Endometrial microvascular endothelial cells (primary cell): Measurements from ENCODE around the gene PCP4. TPM values are rescaled to one million over a fixed set of nuclear protein-coding genes. Genes with fewer than 3 reads are reported as not detected.

Experiments
- in situ Hi-C: cut with HindIII; loops from 2 replicates; pipeline ENCODE4 v1.10.0; 2017; ENCODE audit warnings: low sequenced_read_pairs, low pct_unique_long_range_greater_than_20kb; ENCODE audit errors: inconsistent ontology term
- total RNA-seq: library from RNA; depleted of rRNA; stranded (reverse); fragments of >200 nt; gene quantifications from one replicate; pipeline ENCODE4 v1.2.3, GENCODE V29; 2015; ENCODE audit errors: inconsistent ontology term

The PCP4 gene
- not detected for total RNA-seq

- in situ Hi-C loops, result no loop called here
Observed at GRCh38 chr21:39867198-39867650, at the start of gene PCP4. Gene PCP4 (plus strand): TSS chr21:39867438. CDS start chr21:39867502, 64 bp downstream.

DNA sequence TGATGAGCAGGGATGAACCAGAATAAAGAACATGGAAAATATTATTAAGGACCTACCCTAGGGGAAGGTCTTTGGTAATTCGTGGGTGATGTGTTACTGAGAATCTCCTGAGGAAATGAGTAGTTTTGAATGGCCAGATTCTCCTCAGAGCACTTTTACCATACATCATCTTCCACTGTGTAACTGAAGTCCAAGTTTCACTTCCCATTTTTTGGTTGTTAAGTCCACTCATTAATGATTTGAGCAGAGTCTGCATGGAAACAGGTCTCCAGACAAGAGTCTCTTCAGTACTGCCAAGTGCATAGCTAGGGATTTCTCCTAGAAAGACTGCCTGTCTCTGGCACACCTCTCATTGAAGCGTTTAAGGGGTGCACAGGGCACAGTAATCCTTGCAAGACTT is 48.7 kb upstream of the PCP4 start:
- in situ Hi-C loops, result no loop called here

- in situ Hi-C loops, result no loop called here
Observed at GRCh38 chr21:39822042-39822441, 45.2 kb upstream of the PCP4 start.

- in situ Hi-C loops, result no loop called here
Observed at GRCh38 chr21:39825250-39825649, 42.0 kb upstream of the PCP4 start.

- in situ Hi-C loops, result no loop called here
Observed at GRCh38 chr21:39834543-39834942, 32.7 kb upstream of the PCP4 start.

DNA sequence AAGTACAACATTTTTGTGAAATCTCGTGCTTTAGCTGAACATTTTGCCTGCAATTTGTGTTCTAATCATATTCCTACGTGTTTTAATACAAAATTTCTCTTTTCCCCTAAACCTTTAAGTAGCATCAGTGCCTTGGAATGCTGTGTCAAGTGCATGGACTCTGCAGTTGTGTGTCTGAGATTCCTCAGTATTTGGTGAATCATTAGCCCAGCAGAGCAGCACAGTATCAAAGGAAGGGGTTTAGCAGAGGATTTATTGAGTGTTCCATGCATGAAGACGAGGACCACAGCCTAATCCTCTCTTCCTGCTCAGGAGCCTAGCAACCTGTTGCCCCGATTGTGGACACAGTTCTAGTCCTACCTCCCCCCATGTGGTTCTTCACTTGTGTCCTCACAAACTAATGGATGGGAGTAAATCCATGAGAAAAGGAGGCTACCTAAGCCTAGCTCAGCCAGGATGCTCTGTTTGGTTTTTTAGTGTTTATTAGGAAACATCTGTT is 29.3 kb upstream of the PCP4 start:
- in situ Hi-C loops, result no loop called here

DNA sequence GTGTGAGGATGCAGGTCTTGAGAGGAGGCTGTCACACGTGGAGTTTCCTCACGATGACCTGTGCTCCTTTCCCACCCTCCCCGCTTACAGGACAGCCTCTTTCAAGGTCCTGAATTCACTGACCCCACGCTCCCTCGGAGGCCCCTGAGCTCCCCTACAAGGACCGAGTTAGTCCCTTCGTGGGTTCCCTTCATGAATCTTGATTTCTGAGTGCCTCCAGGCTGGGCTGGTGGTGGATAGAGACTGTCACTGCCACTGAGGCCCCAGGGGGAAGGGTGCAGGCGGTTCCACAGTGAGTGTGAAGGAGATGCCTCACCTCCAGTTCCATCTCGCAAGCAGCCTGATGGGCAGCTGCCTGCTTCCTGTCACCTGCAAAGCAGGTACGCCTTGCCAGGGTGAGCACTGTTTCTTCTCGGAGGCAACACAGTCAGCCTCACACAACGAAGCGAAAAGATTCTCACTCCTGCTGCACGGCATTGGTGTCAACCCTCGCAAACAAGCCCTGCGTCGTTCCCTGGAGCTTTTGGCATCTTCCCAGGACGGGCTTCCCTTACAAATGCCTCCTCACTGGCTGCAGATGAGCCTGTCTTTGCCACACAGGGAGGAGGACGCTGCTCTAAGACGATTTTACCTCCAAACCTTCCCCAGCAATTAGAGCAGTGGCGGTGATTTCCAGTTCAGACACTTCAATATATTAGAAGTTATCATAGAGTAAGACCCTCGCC is 26.7 kb upstream of the PCP4 start:
- in situ Hi-C loops, result no loop called here

GRCh38 chr21:39842741-39843459 is 24.3 kb upstream of the PCP4 start:
- in situ Hi-C loops, result no loop called here

DNA sequence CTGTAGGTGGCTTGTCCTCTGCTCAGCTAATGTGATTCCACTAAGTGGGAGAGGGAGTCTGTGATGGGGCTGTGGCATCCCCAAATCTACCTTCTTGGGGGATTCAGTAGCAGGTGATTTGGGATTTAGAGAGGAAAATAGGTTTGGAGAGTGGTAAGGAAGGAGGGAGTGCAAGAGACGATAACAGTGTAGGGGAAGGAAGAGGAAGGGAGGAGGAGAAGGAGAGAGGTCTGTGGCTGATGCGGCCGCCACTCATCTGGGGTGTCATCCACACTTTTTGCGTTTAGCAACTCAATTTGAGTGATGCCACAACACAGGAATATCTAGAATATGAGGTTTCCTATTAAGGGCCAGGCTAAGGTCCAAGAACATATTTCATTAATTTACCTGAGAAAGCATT is 23.8 kb upstream of the PCP4 start:
- in situ Hi-C loops, result no loop called here

DNA sequence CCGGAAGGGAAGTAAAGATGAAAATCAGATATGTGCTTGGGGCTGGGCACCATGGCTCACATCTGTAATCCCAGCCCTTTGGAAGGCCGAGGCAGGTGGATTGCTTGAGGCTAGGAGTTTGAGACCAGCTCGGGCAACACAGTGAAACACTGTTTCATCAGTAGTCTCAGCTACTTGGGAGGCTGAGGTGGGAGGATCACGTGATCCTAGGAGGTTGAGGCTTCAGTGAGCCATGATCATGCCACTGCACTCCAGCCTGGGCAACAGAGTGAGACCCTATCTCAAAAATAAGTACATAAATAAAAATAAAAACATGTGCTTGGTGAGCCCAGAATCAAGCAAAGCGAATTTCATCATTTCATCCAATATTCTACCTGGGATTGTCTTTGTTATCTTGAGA is 23.3 kb upstream of the PCP4 start:
- in situ Hi-C loops, result no loop called here

DNA sequence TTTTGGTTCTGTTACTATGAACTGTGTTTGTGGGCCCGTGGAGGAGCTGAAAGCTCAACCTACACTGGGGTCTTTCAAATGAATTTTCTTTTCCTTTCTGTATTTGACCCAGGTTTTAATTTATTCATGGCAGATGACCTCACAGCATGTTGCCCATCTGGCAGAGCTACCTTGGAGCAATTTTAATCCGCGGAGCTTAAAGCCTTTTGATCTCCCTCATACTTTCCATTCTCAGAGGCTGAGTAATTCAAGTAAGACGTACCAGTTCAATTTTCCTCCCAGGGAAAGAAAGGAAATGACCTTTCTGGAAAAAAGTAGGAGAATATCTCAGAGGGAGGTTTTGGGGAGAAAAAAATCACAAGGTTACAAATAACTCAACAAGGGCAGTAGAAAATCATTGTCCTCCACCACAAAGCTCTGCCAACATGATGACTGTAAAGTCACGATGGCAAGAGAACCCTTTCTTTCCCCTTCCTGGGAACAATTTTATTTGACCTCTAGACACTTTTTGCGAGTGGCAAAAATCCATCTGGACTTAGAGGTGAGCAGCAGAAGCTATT is 21.6 kb upstream of the PCP4 start:
- in situ Hi-C loops, result no loop called here

GRCh38 chr21:39847877-39848276 is 19.4 kb upstream of the PCP4 start:
- in situ Hi-C loops, result no loop called here

DNA sequence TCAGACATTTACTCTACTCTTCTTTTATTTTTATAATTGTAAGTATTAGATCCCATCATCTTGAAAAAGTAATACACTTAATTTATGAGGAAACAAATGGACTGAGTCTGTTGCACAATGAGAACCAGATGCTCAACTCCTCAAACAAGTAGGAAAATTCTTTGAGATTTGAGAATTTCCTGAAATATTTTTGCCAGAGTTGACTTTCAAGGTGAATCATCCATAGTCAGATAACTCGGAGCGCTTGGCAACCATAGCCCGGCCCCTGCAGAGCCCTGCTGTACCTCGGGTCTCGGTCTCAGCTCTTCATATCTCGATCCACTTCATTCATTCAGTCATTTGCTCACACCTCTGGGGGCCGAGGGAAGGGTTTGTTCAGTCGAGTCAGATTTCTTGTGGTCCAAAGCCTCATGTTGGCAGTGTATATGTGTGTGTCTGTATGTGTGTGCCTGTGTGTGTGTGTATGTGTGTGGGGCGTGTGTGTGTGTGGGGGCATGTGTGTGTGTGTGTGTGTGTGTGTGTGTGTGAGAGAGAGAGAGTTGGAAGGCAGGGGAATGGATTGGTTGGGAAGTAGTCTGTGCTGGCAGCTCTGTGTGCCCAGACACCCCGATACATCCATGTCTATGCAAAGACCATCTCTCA is 18.1 kb upstream of the PCP4 start:
- in situ Hi-C loops, result no loop called here

DNA sequence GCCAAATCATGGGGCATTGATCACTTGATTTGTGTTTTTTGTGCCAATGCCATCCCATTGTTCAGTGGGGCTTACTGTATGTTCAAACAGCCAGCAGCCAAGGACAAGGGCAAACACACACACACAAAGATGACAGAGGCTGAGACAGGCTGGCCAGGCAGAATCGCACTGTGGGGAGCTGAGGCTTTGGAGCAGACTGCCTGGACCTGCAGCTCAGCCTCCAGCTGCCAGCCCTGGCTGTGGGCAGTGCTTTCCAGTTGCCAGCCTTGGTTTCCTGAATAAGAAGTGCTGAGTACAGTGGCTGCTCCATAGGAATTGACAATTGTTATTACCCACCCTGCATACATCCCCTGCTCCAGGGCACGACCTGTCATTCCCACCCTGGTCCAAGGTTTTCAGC is 16.9 kb upstream of the PCP4 start:
- in situ Hi-C loops, result no loop called here

- in situ Hi-C loops, result no loop called here
Observed at GRCh38 chr21:39851002-39851618, 16.1 kb upstream of the PCP4 start.

- in situ Hi-C loops, result no loop called here
Observed at GRCh38 chr21:39852021-39852721, 15.1 kb upstream of the PCP4 start.

- in situ Hi-C loops, result no loop called here
Observed at GRCh38 chr21:39852726-39853500, 14.3 kb upstream of the PCP4 start.

DNA sequence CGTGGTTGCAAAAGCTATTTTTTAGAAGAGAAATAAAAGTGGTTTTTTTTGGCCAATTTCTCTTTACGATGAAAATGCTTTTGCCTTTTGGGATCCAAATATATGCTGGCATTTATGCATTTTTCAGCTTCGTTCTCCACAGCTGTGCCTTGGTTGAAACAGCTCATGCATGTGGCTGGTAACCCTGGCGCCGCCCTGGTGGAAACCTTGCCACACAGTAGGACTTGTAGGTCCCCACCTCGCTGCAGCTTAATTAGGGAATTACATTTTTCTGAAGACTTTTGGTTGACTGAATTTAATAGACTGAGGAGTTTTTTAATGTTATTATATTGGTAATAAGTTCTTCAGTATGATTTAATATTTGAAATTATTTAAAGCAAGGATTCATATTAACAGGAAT is 12.7 kb upstream of the PCP4 start:
- in situ Hi-C loops, result no loop called here
